Esophagus muscularis mucosa (tissue), 4 donors: Measurements from ENCODE around the gene ABTB2.

Experiments used
- EP300 ChIP-seq: sonication (generic); formaldehyde crosslinking; IDR thresholded peaks from one replicate; pipeline ENCODE4 v1.6.1; 2017; ENCODE audit warnings: antibody characterized with exemption
- POLR2A ChIP-seq: fragments of 450-650 bp; IDR thresholded peaks from one replicate; pipeline ENCODE4 v1.6.1; 2017; ENCODE audit warnings: antibody characterized with exemption, moderate library complexity, mild to moderate bottlenecking, low read depth
- POLR2AphosphoS5 ChIP-seq, 2 donors: sonication (generic); formaldehyde crosslinking; IDR thresholded peaks; one replicate each; pipeline ENCODE4 v1.6.1; 2017; ENCODE audit warnings: antibody characterized with exemption in 2 of 2
- TF ChIP-seq, protein P1 (sequence below), 3 experiments: fragments of 200-600 bp in 2 of 3; fragments of 450-650 bp in 1 of 3; sonication (generic) in 2 of 3; IDR thresholded peaks; one replicate each; pipeline ENCODE4 v1.5.1; 2017 to 2019; ENCODE audit warnings: antibody characterized with exemption in 3 of 3, mild to moderate bottlenecking in 2 of 3, moderate library complexity in 1 of 3

DNA sequence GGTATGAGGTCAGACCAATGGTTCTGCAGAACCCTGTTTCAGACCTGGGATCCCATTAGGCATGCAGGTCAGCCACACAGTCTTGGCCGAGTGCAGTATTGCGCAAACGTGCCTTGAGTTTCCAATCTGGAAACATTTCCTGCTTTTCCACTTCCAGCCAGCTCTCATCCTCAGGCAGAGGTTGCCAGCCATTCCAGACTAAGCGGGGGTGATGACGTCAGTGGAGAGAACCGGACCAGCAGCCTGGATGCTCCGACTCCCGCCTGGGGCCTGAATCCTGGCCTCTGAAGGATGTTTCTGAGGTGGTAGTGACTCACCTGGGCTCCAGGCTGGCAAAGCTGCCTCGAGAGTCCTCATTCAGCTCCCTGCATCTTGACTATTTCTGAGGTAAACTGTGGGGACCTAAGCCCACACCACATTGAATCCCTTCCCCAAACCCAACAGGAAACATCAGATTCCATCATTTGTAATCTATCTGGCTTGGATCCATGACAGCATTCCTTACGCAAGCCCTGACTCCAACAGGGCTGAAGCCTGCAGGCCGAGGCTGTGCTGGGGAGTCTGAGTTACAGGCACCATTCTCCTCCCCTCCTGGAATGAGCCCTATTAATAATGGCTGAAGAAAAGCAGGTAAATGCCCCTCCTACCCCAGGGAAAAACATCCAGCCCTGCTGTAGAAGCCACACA is 83.0 kb downstream of the ABTB2 start:
- TF ChIP-seq, protein P1, sequence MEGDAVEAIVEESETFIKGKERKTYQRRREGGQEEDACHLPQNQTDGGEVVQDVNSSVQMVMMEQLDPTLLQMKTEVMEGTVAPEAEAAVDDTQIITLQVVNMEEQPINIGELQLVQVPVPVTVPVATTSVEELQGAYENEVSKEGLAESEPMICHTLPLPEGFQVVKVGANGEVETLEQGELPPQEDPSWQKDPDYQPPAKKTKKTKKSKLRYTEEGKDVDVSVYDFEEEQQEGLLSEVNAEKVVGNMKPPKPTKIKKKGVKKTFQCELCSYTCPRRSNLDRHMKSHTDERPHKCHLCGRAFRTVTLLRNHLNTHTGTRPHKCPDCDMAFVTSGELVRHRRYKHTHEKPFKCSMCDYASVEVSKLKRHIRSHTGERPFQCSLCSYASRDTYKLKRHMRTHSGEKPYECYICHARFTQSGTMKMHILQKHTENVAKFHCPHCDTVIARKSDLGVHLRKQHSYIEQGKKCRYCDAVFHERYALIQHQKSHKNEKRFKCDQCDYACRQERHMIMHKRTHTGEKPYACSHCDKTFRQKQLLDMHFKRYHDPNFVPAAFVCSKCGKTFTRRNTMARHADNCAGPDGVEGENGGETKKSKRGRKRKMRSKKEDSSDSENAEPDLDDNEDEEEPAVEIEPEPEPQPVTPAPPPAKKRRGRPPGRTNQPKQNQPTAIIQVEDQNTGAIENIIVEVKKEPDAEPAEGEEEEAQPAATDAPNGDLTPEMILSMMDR (IDR thresholded peaks at IDR 0.05): no peak
- TF ChIP-seq POLR2AphosphoS5 (IDR thresholded peaks at IDR 0.05) (peak; percentile 42 to 68), EP300 (no peak), POLR2A (no peak)
